HEK293T (cell line): Measurements from ENCODE around the gene CROCC.

Experiments used
- ARNT ChIP-seq: fragments of 450-650 bp; IDR thresholded peaks from 2 replicates; pipeline ENCODE4 v1.6.1; 2017; ENCODE audit warnings: mild to moderate bottlenecking
- FOXA1 ChIP-seq: fragments of 450-650 bp; IDR thresholded peaks from 2 replicates; pipeline ENCODE4 v1.6.1; 2016; ENCODE audit warnings: mild to moderate bottlenecking
- FOXK2 ChIP-seq: fragments of 450-650 bp; IDR thresholded peaks from 2 replicates; pipeline ENCODE4 v1.6.1; 2016; ENCODE audit warnings: mild to moderate bottlenecking
- FOXM1 ChIP-seq: fragments of 450-650 bp; IDR thresholded peaks from 2 replicates; pipeline ENCODE4 v1.6.1; 2017; ENCODE audit warnings: mild to moderate bottlenecking, borderline replicate concordance
- L3MBTL2 ChIP-seq: fragments of 450-650 bp; conservative IDR thresholded peaks from 2 replicates; pipeline ENCODE4 v1.6.1; 2016; ENCODE audit warnings: mild to moderate bottlenecking
- NFRKB ChIP-seq: fragments of 450-650 bp; IDR thresholded peaks from 2 replicates; pipeline ENCODE4 v1.6.1; 2016; ENCODE audit warnings: mild to moderate bottlenecking, moderate library complexity
- SP1 ChIP-seq: fragments of 450-650 bp; IDR thresholded peaks from 2 replicates; pipeline ENCODE4 v1.6.1; 2017
- SUZ12 ChIP-seq: fragments of 450-650 bp; IDR thresholded peaks from 2 replicates; pipeline ENCODE4 v1.6.1; 2016; ENCODE audit warnings: mild to moderate bottlenecking
- ZNF384 ChIP-seq: fragments of 450-650 bp; IDR thresholded peaks from 2 replicates; pipeline ENCODE4 v1.6.1; 2016

- TF ChIP-seq SUZ12, result no peak
- TF ChIP-seq SP1, result no peak
- TF ChIP-seq FOXM1, result no peak
- TF ChIP-seq NFRKB, result no peak
- TF ChIP-seq ARNT, result no peak
- no peak for TF ChIP-seq FOXA1
- no peak for TF ChIP-seq ZNF384
- TF ChIP-seq FOXK2, result no peak
- no peak for TF ChIP-seq L3MBTL2
These were observed 48.6 kb downstream of the CROCC start for GRCh38 chr1:16970132-16970910.
